ENCODE measurements around the gene INPP5A.
"Not testable (repeated sequence)": the region's sequence is repeated elsewhere in the genome, so short reads cannot be mapped to it uniquely, and the experiment has no call there.

Gene INPP5A

GRCh38 chr10:132546567-132547420 lies 9.2 kb downstream of the INPP5A start:
- no peak for DNase-seq (ENCODE audit: low read depth in 1 of 2, low spot score in 1 of 2)

GRCh38 chr10:132547421-132547861 lies 9.9 kb downstream of the INPP5A start:
- no peak for DNase-seq (ENCODE audit: low read depth in 1 of 2, low spot score in 1 of 2)

GRCh38 chr10:132548106-132548823 lies 10.7 kb downstream of the INPP5A start:
- no peak for DNase-seq (ENCODE audit: low read depth in 1 of 2, low spot score in 1 of 2)

- no peak for DNase-seq (ENCODE audit: low read depth in 1 of 2, low spot score in 1 of 2)
Measured at GRCh38 chr10:132548869-132549268, 11.3 kb downstream of the INPP5A start.

- DNase-seq (ENCODE audit: low read depth in 1 of 2, low spot score in 1 of 2), result no peak
Measured at GRCh38 chr10:132549371-132549770, 11.8 kb downstream of the INPP5A start.

GRCh38 chr10:132550366-132551092 lies 12.9 kb downstream of the INPP5A start:
- no peak for DNase-seq (ENCODE audit: low read depth in 1 of 2, low spot score in 1 of 2)

- no peak for DNase-seq (ENCODE audit: low read depth in 1 of 2, low spot score in 1 of 2)
Measured at GRCh38 chr10:132551093-132551807, 13.7 kb downstream of the INPP5A start.

GRCh38 chr10:132551808-132552130 lies 14.2 kb downstream of the INPP5A start:
- DNase-seq (ENCODE audit: low read depth in 1 of 2, low spot score in 1 of 2), result no peak

GRCh38 chr10:132552635-132553034 lies 15.0 kb downstream of the INPP5A start:
- not testable (repeated sequence) for DNase-seq (ENCODE audit: low read depth in 1 of 2, low spot score in 1 of 2)

- not testable (repeated sequence) for DNase-seq (ENCODE audit: low read depth in 1 of 2, low spot score in 1 of 2)
Measured at GRCh38 chr10:132553568-132553967, 16.0 kb downstream of the INPP5A start.

- DNase-seq (ENCODE audit: low read depth in 1 of 2, low spot score in 1 of 2), result no peak
Measured at GRCh38 chr10:132554053-132554990, 16.7 kb downstream of the INPP5A start.

GRCh38 chr10:132554991-132555647 lies 17.5 kb downstream of the INPP5A start:
- DNase-seq (ENCODE audit: low read depth in 1 of 2, low spot score in 1 of 2), result no peak

- no peak for DNase-seq (ENCODE audit: low read depth in 1 of 2, low spot score in 1 of 2)
Measured at GRCh38 chr10:132555648-132556575, 18.3 kb downstream of the INPP5A start.

- no peak for DNase-seq (ENCODE audit: low read depth in 1 of 2, low spot score in 1 of 2)
Measured at GRCh38 chr10:132556994-132557441, 19.4 kb downstream of the INPP5A start.

GRCh38 chr10:132557696-132558515 lies 20.3 kb downstream of the INPP5A start:
- DNase-seq (ENCODE audit: low read depth in 1 of 2, low spot score in 1 of 2), result no peak

- no peak for DNase-seq (ENCODE audit: low read depth in 1 of 2, low spot score in 1 of 2)
Measured at GRCh38 chr10:132558516-132559413, 21.2 kb downstream of the INPP5A start.
